Retinal pigment epithelial cell (primary cell): Measurements from ENCODE around the gene C2.

Experiments
- DNase-seq: peaks from one replicate; pipeline ENCODE4 v3.0.0-alpha.2; 2010; ENCODE audit warnings: low read depth
- H3K4me3 ChIP-seq: 2 replicates; pipeline ENCODE4 v1.5.1; 2011; ENCODE audit warnings: mild to moderate bottlenecking, low read length, control low read depth, moderate library complexity
- CTCF ChIP-seq: conservative IDR thresholded peaks from 2 replicates; pipeline ENCODE4 v1.5.1; 2011; ENCODE audit warnings: low read depth, low read length, control low read depth, inconsistent platforms

The C2 gene

GRCh38 chr6:31927242-31927862 lies at the start of gene C2:
Gene C2 (plus strand): TSS chr6:31927717. CDS start chr6:31927753, 36 bp downstream.
- TF ChIP-seq CTCF: no peak
- no peak for DNase-seq
- H3K4me3 ChIP-seq: no peak within 1 kb of the TSS

- no peak for TF ChIP-seq CTCF
- no peak for DNase-seq
- H3K4me3 ChIP-seq: no peak overlapping the region
These were observed 49.3 kb upstream of the C2 start for GRCh38 chr6:31878222-31878621.

GRCh38 chr6:31878726-31879125 lies 48.8 kb upstream of the C2 start, which contains the start of gene SLC44A4:
Gene SLC44A4 (minus strand): TSS chr6:31878997. CDS start chr6:31878980, 17 bp downstream.
- TF ChIP-seq CTCF: no peak
- DNase-seq: no peak
- no peak within 1 kb of the TSS for H3K4me3 ChIP-seq

- no peak overlapping the region for H3K4me3 ChIP-seq
- no peak for DNase-seq
- TF ChIP-seq CTCF: no peak
These were observed 48.4 kb upstream of the C2 start for GRCh38 chr6:31879143-31879542.

- DNase-seq: no peak
These were observed 47.6 kb upstream of the C2 start for GRCh38 chr6:31879901-31880300.

GRCh38 chr6:31880616-31881015 lies 46.9 kb upstream of the C2 start:
- no peak for DNase-seq
- TF ChIP-seq CTCF: no peak

More at GRCh38 chr6:31879901-31880300, 47.6 kb upstream of the C2 start:
- TF ChIP-seq CTCF: no peak
- no peak overlapping the region for H3K4me3 ChIP-seq

DNA sequence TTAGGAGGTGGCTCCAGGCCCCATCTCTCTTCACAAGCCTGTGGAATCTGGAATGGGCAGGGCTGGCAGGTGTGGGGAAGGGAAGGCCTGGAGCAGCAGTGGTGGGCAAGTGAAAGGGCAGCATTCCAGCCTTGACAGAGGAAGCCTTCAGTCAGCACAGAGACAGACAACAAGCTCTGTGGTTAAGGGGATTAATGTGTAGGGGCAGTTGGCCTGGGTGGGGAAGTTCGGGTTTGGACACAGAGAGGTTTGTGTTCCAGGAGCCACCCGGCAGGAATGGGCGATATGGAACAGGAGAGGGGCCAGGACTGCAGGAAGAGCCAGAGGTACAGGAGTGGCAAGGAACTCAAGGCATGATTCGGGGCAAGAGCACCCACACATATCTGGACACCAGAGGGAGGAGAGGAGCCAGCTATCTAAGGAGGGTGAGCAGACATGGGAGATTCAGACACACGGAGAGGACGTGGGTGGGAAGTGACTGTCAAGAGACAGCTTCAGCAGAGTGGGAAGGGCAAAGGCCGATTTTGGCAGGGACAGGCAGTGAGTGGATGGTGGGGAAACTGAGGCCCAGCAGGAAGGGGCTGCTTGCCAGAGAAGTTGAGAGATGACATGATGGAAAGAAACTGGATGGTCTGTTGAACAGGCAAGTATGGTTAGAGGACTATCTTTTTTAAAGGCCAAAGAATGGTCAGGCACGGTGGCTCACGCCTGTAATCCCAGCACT lies 46.2 kb upstream of the C2 start:
- TF ChIP-seq CTCF: no peak
- DNase-seq: no peak
- no peak overlapping the region for H3K4me3 ChIP-seq

More at GRCh38 chr6:31880616-31881015, 46.9 kb upstream of the C2 start:
- H3K4me3 ChIP-seq: no peak overlapping the region
